ENCODE measurements around the gene COL21A1.

Gene COL21A1

GRCh38 chr6:56101141-56101553, 146.2 kb downstream of the COL21A1 start:
- no peak for DNase-seq

- peak; percentile 51 for DNase-seq
Measured at GRCh38 chr6:56096946-56097621, 150.3 kb downstream of the COL21A1 start.

- DNase-seq: no peak
Measured at GRCh38 chr6:56096541-56096940, 150.8 kb downstream of the COL21A1 start.

- DNase-seq: no peak
Measured at GRCh38 chr6:56093776-56094175, 153.6 kb downstream of the COL21A1 start.

GRCh38 chr6:56091159-56091869, 156.1 kb downstream of the COL21A1 start:
- DNase-seq: peak; percentile 27

GRCh38 chr6:56088641-56089040, 158.7 kb downstream of the COL21A1 start:
- DNase-seq: no peak

GRCh38 chr6:56087421-56087820, 160.0 kb downstream of the COL21A1 start:
- DNase-seq: no peak

- DNase-seq: no peak
Measured at GRCh38 chr6:56079751-56080540, 167.4 kb downstream of the COL21A1 start.

- DNase-seq: no peak
Measured at GRCh38 chr6:56076033-56076432, 171.3 kb downstream of the COL21A1 start.

- no peak for DNase-seq
Measured at GRCh38 chr6:56073761-56074160, 173.6 kb downstream of the COL21A1 start.

GRCh38 chr6:56073315-56073714, 174.1 kb downstream of the COL21A1 start:
- no peak for DNase-seq

GRCh38 chr6:56072856-56073255, 174.5 kb downstream of the COL21A1 start:
- DNase-seq: no peak

GRCh38 chr6:56065408-56065807, 182.0 kb downstream of the COL21A1 start:
- DNase-seq: no peak

GRCh38 chr6:56062836-56063235, 184.5 kb downstream of the COL21A1 start:
- DNase-seq: peak; percentile 29

- no peak for DNase-seq
Measured at GRCh38 chr6:56058636-56059035, 188.7 kb downstream of the COL21A1 start.

- DNase-seq: no peak
Measured at GRCh38 chr6:56055081-56055704, 192.2 kb downstream of the COL21A1 start.

- DNase-seq: no peak
Measured at GRCh38 chr6:56051202-56051598, 196.2 kb downstream of the COL21A1 start.

- DNase-seq: no peak
Measured at GRCh38 chr6:56050530-56051201, 196.7 kb downstream of the COL21A1 start.

- DNase-seq: no peak
Measured at GRCh38 chr6:56048601-56049000, 198.8 kb downstream of the COL21A1 start.

GRCh38 chr6:56047931-56048540, 199.3 kb downstream of the COL21A1 start:
- peak; percentile 45 for DNase-seq

GRCh38 chr6:56046576-56046975, 200.8 kb downstream of the COL21A1 start:
- no peak for DNase-seq

- no peak for DNase-seq
Measured at GRCh38 chr6:56043761-56044160, 203.6 kb downstream of the COL21A1 start.
